Embryonic facial prominence (tissue), 1 donor: ENCODE data around the gene TMPRSS2.

Experiments used
- DNase-seq: peaks from one replicate; pipeline ENCODE4 v3.0.0-alpha.2; 2016; ENCODE audit errors: extremely low spot score

Gene TMPRSS2

DNA sequence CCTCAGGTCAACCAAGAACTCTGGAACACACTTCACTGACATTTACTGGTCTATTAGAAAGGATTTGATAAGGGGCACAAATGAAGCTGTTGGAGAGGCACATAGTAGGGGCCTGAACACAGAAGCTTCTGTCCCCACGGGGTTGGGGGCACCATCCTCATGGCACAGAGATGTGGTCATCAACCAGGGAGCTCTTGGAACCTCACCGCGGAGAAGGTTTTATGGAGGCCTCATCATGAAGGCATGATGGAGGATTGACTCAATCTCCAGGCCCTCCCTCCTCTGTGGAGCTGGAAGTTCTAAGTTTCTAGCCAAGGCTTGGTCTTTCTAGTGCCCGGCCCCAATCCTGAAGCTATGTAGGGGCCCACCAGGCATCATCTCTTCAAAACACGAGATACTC is 58.3 kb downstream of the TMPRSS2 start:
- no peak for DNase-seq

DNA sequence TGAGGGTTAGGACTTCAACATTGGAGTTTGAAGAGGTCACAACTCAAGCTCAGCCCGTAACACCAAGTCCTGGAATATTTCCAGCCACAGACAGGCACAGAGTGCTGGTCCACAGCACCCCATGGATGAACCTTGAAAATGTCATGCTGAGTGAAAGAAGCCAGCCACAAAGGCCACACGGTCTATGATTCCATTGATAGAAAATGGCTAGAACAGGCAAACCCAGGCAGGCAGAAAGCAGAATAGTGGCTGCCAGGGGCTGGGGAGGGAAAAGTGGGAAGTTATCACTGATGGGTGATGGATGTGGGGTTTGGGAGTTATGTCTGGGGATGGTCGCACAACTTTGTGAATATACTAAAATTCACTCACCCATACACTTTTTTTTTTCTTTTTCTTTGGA is 60.6 kb downstream of the TMPRSS2 start:
- no peak for DNase-seq

DNA sequence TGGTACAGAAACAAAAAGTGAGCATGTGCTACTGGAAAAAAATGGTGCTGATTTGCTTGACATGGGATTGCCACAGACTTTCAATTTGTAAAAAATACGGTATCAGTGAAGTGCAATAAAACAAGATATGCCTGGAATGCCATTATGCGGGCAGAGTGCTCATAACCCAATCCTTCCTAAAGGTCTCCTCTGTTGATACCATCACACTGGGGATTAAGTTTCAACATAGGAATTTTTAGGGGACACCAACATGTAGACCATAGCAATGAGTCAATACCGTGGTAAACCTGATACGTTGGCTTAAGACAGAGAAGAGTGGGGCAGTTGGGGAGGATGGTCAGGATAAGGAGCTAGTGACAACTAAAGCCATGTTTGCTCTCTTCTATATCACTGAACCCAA is 61.4 kb downstream of the TMPRSS2 start:
- DNase-seq: no peak

DNA sequence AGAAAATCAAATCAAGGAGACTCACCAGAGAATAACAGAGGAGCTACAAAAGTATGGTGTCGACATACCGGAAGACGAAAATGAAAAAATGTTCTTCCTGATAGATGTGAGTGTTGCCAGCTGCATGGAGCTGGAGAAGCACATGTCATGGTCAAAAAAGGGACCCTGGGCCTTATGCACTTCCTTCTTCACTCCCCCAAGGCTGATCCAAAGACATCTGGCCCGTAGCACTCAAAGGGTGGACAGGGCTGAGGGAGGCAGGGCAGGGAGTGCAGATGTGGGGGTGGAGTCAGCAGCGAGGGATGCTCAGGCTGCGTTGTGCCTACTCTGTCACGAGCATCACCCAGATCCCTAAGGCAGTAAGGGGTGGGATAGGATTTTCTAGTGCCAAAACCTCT is 62.5 kb downstream of the TMPRSS2 start:
- no peak for DNase-seq

DNA sequence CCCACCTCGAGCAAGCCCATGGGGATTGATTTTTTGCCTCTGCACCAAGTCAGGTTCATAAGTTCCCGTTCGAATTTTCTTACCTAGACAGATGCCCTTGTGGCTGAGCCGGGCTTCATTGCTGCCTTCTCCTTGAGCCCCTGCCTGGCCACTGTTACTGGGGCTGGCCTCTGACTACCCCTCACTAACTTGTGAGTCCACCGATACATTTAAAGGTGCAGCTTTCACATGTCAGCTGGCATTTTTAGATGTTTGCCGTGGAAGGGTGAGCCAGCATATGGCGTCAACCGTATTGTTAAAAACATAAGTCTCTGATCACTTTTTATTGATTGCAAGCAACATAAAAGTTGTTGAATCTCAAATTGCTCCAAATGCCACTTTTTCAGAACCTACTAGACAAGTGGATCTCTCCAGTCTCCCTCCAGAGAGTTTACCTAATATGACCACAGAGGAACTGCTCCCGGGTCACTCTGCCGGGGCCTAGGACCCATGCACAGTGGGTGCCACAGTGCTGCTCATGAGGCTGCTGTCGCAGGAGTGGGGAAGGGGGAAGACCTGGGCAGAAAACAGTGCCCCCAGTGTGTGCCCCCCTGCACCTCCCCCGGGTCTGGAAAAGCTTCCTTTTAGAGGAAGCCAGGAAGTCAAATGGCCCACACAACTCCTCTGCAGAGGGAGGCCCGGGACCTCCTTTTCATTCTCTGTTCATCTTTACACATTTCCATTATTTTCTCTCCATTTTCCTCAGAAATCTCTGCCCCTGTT is 63.1 kb downstream of the TMPRSS2 start:
- no peak for DNase-seq

DNA sequence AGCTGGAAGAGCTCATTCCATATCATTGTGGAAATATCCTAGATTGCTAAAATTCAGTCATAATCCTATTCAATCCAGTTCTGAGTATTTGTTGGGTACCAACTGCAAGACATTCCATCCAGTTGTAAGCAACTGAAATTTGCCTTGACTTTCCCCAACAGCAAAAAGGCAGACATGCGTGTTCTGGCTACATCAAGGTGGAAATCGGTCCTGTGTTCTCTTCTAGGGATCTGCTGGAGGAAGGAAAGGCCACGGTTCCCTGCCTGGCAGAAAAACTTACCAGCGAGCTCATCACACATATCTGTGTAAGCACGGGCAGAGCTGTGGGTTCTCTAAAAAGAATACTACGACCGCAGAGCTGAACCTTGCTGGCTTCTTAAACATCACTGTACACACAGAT is 64.4 kb downstream of the TMPRSS2 start:
- no peak for DNase-seq

DNA sequence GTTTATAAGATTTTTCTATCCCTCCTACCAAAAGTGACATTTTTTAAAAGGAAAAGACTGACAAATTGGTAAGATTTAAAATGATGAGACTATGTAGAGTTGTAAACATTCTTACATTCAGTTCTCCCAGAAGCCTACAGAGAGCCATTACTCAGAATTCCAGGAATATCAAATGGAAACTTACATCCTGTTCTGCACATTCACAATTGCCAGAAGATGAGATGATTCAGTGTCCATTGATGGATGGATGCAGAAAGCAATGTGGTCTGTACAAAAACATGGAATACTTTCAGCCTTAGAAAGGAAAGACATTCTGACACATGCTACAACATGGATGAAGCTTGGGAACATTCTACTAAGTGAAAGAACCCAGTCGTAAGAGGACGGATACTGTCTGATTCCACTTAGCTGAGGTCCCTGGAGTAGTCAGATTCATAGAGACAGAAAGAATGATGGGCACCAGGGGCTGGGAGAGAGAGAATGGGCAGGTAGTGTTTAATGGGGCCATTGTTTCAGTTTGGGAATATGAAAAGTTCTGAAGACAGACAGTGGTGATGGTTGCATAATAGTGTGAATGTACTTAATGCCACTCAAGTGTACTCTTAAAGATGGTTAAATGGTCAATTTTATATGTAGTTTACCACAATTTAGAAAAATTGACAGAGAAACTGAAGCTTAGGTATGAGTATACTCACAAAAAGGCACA is 65.3 kb downstream of the TMPRSS2 start:
- DNase-seq: no peak

DNA sequence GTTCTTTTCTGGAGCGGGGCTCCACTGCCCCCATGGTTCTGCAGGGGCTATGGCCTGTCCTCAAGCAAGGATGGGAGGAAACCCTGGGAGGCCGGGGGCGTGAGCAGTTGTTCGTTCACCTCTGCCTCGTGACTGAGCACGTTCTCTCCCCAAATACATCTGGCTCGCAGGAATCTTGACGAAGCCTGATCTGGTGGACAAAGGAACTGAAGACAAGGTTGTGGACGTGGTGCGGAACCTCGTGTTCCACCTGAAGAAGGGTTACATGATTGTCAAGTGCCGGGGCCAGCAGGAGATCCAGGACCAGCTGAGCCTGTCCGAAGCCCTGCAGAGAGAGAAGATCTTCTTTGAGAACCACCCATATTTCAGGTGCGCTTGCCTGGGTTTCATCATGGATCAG is 66.4 kb downstream of the TMPRSS2 start:
- DNase-seq: no peak

DNA sequence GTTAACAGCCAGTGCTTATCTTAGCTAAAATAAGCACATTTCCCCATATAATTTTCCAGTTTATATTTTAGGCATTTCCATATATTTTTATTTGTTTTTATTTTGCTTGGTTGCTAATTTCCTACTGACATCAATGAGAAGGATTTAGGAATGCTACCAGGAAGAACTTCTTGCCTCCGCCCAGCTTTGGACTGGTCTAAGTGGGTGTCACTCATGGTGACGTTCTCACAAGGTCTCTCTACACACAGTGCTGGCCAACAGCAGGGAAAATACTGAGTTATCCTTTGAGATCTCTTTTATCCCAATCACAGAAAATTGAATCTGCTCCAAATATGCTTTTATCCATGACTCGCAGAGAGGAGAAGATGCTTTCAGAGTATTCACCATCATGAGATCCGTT is 68.7 kb downstream of the TMPRSS2 start:
- DNase-seq: no peak

DNA sequence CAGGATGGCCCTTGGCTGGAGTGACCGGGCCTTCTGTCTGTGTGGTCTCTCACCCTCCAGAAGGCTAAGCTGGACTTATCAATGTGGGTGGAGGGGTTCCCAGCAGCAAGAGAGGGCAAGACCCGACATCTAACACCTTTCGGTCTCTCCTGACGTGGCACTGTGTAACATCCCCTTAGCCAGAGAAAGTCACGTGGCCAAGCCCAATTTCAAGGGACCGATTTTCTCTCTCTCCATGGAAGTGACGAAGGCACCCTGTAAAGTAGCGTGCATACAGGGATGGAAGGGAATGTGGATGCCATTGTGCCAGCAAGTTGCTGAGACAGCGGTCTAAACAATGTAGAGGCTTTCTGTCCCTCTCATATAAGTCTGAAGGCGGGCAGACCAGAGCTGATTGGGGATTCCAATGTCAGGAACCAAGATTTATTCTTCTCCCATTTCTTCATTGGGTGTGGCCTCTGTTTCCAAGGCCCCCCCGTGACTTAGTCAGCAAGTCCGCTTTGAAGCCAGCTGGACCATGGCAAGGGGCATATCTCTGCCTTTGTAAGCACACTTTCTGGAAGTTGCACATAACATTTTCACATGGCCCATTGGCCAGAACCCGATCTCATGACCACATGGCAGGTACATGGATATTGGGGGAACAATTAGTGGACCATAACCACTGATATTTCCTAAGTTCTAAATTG is 69.4 kb downstream of the TMPRSS2 start:
- no peak for DNase-seq

DNA sequence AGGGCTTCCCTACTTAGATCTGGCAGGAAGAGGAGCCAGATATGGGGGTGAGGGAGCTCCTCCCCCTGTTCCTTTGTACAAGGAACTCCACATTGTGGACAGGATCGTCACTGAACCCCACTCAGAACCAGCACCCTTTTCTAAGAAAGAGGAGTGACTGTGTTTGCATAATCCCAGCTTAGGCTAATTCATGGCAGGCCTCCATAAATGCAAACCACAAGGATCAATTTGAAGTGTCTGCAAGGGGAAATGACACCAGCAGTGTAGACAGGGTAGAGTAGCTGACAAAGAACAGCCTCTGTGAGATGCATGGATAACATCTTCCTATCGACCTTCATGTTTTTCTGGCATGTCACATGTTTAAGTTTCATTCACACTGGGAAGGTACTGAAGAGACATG is 70.2 kb downstream of the TMPRSS2 start:
- no peak for DNase-seq

DNA sequence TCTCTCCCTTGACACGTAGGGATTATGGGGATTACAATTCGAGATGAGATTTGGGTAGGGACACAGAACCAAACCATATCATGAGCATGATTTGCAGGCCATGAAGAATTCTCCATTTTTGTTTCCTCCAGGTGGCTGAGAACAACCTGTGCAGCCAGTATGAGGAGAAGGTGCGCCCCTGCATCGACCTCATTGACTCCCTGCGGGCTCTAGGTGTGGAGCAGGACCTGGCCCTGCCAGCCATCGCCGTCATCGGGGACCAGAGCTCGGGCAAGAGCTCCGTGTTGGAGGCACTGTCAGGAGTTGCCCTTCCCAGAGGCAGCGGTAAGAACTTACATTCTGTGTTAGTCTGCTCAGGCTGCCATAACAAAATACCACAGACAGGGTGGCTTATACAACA is 72.3 kb downstream of the TMPRSS2 start:
- no peak for DNase-seq

DNA sequence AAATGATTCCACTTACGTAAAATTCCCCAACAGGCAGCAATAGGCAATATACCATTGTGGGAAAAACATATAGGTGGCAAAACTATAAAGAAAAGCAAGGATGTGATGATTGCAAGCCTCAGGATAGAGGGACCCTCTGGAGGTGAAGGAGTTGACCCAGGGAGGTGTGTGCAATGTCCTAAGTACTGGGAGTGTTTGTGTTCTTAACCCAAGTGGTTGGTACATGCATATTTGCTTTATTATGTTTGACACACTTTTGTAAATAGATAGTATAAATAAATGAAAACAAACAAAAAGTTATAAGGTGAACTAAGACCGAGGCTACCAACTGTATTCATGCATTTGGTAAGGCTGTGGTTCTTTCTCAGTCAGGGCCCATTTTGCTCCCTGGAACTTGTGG is 74.4 kb downstream of the TMPRSS2 start:
- DNase-seq: no peak

DNA sequence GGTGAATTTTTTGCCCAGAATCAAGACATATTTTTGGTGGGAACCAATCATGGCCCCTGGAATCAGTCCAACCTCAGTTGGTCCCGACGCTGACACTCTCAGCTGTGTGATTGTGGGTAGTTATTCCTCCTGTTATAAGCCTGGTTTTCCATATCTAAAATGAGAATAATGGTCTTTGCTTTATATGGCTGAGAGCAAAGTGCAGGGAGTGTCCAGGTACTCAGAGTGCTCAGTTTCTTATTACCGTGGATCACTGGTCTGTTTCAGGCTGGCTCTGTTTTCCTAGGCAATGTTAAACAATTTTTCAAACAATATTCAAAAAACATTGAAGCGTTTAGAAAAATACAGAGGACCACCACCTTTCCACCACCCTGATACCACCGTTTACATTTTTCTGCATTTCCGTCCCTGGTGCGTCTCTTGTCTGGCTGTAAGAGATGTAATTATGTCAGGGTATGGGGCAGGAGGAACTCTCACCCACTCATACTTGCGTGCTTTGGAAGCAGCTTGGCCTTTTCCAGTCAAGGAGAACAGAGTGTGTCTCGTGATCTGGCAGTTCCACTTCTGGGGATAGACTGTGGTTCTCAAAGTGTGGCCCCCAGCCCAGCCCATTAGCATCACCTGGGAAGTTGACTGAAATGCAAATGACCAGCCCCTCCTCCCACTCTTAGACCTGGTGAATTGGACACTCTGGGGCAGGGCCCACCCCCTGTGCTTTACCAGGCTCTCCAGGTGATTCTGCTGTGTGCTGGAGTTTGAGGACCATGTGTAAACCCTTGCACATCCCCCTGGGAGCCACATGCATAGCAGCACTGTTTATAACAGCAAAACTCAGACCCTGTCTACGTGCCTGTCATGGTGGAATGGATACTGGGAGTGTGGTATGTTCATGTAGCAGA is 75.1 kb downstream of the TMPRSS2 start:
- no peak for DNase-seq

DNA sequence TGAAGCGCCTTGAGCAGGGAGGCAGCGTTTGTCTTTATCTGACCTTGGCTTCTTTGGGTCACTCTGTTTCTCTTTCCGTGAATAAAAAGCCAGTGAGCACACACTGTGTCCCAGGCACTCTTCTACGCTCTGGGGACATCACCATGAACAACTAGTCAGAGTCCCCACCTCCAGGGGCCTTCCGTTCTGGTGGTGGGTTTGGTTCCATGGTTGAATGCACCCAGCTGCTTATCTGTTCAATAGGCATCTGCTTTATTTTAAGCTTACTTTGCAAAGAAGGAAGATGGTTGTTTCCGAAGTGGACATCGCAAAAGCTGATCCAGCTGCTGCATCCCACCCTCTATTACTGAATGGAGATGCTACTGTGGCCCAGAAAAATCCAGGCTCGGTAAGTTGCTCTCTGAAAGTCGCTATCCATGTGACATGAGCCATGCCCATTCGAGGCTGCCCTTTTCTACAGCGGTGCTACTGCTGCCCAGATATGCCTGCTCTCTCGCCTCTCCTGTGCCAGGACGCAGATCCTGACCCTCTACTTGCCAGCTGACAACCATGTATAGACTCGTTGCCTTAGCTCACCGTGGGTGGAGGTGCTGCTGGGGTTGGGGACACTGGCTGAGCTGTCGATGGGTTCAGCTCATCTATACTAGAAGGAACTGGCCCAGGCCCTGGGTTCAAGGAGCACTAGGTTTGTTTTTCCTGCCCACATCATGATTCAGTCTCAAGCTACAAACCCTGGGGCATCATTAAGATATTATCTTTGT is 76.0 kb downstream of the TMPRSS2 start:
- no peak for DNase-seq

DNA sequence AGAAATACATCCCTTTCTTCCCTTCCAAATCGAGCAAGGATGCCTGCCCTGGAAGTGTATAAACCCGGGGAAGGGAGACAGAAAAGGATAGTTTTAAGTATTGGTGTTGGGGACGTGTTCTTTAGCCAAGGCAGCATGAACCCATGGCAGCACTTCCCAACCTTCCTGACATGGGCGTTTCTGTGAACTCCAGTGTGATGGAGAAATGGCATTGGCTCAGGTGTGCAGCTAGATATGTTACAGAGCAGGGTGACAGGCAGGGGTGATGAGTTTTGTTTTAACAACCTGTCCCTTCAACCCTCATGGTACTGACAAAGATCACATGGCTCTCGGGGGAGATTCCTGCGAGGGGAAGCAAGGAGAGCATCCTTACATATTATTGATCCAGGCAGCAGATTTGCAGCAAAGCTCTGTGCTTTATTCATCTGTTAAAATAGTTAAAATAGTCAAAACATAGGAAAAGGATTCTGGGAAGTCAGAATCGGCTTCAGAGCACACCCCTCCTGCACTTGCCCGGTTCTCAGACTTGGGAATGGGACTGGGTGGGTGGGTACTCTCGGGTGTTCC is 78.0 kb downstream of the TMPRSS2 start:
- no peak for DNase-seq

DNA sequence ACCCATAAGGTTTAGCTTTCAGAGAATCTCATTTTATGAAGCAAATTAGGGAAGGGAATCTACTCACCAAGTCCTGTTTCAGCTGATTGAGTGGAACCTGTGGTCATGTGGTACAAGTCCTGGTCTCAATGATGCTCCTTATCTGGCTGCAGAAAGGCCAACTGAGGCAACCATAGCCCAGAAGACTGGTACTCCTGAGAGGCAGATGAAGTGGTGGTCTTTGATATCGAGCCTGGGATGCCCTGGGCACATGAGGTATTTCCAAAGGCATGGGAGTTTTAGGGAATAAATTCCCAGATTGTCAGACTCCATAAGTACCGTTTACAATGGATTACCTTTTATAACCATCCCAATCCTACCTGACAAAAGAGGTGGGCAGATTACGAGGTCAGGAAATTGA is 78.7 kb downstream of the TMPRSS2 start:
- no peak for DNase-seq

DNA sequence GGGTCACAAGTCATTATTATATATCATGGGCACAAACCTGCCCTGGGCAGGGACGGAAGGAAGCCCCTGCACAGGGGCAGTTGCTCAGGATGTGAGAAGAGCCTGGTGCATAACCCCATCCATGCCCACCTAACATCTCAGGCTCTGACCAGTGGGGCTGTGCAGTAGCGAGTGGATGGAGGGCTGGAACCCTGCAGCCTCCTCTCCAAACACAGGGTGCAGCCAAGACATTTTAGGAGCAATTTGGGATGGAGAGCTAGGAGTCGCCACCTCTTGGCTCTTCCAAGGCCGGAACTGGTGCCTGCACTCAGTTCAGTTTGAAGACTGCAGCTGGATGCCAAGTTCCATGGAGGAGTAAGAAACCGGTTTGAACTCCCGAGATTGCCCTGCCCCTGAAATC is 79.1 kb downstream of the TMPRSS2 start:
- no peak for DNase-seq

DNA sequence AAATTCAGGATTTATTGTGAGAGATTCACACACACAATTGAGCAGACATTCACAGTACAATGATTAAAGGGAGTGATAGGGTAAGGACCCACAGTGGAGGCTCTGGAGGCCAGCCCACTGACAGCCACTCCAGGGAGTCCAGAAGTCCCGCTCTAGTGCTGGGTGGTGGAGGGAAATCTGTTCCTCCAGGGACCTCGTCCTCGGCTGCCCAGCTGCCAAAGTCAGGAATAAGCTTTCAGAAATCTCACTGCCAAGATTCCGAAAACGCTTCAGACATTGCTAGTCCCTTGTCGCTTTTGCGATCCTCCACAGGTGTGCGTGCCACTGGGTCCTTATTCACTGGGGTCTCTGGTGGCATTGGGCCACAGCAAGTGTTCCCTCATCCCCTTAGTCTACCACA is 79.6 kb downstream of the TMPRSS2 start:
- no peak for DNase-seq

DNA sequence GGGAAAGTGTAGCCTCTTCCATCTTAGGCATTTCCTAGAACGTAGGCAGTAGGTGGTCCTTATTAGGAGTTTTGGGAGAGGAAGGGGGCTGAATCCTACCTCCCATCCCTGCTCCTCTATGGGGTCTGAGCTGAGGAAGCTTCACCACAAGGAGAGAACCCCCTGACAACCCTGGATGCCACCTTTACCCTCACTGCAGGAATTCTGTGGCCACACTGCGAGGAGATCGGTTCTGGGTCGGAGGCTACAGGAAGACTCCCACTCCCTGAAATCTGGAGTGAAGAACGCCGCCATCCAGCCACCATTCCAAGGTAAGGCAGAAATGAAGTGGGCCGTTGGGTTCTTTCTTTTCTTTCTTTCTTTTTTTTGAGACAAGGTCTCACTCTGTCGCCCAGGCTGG is 80.4 kb downstream of the TMPRSS2 start:
- DNase-seq: no peak
